Sigmoid colon (tissue), 7 donors: ENCODE results near the gene SNTB2. TPM values are rescaled to one million over a fixed set of nuclear protein-coding genes. Genes with fewer than 3 reads are reported as not detected.

Experiments
- DNase-seq: peaks from one replicate; pipeline ENCODE4 v3.0.0-alpha.2; 2019
- H3K27ac ChIP-seq, 4 donors: fragments of 200-600 bp; sonication (generic); one replicate each; pipeline ENCODE4 v1.5.1; 2016 to 2019; ENCODE audit warnings: mild to moderate bottlenecking in 1 of 4
- H3K27me3 ChIP-seq, 3 donors: fragments of 200-600 bp; sonication (generic); one replicate each; pipeline ENCODE4 v1.5.1; 2019; ENCODE audit warnings: mild to moderate bottlenecking in 1 of 3
- H3K36me3 ChIP-seq, 4 donors: fragments of 200-600 bp; sonication (generic); one replicate each; pipeline ENCODE4 v1.5.1; 2016 to 2019
- H3K4me1 ChIP-seq, 4 donors: fragments of 200-600 bp; sonication (generic); one replicate each; pipeline ENCODE4 v1.5.1; 2017 to 2019
- H3K4me3 ChIP-seq, 4 donors: fragments of 200-600 bp; sonication (generic); one replicate each; pipeline ENCODE4 v1.5.1; 2017 to 2019; ENCODE audit warnings: mild to moderate bottlenecking in 2 of 4, moderate library complexity in 1 of 4
- H3K9me3 ChIP-seq, 4 donors: fragments of 200-600 bp in 3 of 4; sonication (generic) in 3 of 4; one replicate each; pipeline versions ENCODE4 v1.5.1 to v1.6.1; 2013 to 2019
- EP300 ChIP-seq, 4 donors: sonication (generic); formaldehyde crosslinking; IDR thresholded peaks; one replicate each; pipeline ENCODE4 v1.6.1; 2017; ENCODE audit warnings: antibody characterized with exemption in 4 of 4
- POLR2A ChIP-seq, 2 donors: fragments of 450-650 bp; IDR thresholded peaks; one replicate each; pipeline ENCODE4 v1.6.1; 2016; ENCODE audit warnings: antibody characterized with exemption in 2 of 2, mild to moderate bottlenecking in 2 of 2, moderate library complexity in 2 of 2
- POLR2AphosphoS5 ChIP-seq, 4 donors: sonication (generic); formaldehyde crosslinking; IDR thresholded peaks; one replicate each; pipeline ENCODE4 v1.6.1; 2017; ENCODE audit warnings: antibody characterized with exemption in 4 of 4
- WGBS, 2 donors: extraction: QIAGEN DNeasy Blood & Tissue Kit; methylation state at CpG; one replicate each; pipeline ENCODE4 v1.1.7; 2013; 5-methylcytosine and 5-hydroxymethylcytosine counted together
- intact Hi-C: fragments of 100-400 bp; cut with DNase I; formaldehyde crosslinking; loops from one replicate; pipeline ENCODE4 v1.15.1; 2023
- polyA plus RNA-seq, 3 donors: library from polyadenylated mRNA; stranded (reverse); fragments of 200-250 nt; gene quantifications; one replicate each; pipeline ENCODE4 v1.2.3, GENCODE V29; 2013
- total RNA-seq, 4 donors: library from RNA; depleted of rRNA; stranded (reverse); fragments of >200 nt; gene quantifications; one replicate each; pipeline ENCODE4 v1.1.0, GENCODE V29; 2016
- TF ChIP-seq, protein P1 (sequence below), 4 experiments: fragments of 450-650 bp in 3 of 4; fragments of 200-600 bp in 1 of 4; IDR thresholded peaks; one replicate each; pipeline ENCODE4 v1.5.1; 2016 to 2019; ENCODE audit warnings: antibody characterized with exemption in 4 of 4, mild to moderate bottlenecking in 3 of 4, moderate library complexity in 2 of 4
- donor health status: healthy with polysubstance abuse.
- donor health status: Bipolar disorder and iron deficiency.
- donor health status: healthy.

SNTB2 gene
- total and polyA plus RNA-seq, 7 donors, result 4.2 to 38.2 (median 23.2) TPM

DNA sequence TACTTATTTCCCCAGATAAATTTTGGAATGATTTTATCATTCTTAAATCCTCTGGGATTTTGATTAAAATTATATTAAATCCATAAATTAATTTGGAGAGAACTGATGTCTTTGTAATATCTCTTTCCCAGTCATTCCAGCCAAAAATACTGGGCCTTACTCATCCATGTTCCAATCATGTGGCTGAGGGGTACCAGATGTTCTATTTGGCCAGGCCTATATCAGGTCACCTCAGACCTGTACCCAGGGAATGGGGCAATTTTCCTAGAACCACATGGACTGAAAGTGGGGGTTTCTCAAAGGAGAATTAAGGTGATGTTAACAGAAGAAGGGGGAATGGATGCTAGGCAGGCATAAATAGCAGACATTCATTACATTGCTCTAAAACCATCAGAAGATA is 7.5 kb downstream of the SNTB2 start:
- Histone ChIP-seq H3K9me3 (no peaks in the 10 kb centered on the region), H3K4me3 (no peak overlapping the region), H3K27me3 (no peaks in the 10 kb centered on the region), H3K4me1 (peaks cover 0 to 45% (median 30%) of the 10 kb centered on the region in 4 donors), H3K27ac (peak overlapping the region in 2 of 4 donors; percentile 6 to 33), H3K36me3 (no peaks in the 10 kb centered on the region)
- TF ChIP-seq POLR2AphosphoS5 (IDR thresholded peaks at IDR 0.05), result peak in 1 of 4 donors; percentile 38
- TF ChIP-seq, protein P1, sequence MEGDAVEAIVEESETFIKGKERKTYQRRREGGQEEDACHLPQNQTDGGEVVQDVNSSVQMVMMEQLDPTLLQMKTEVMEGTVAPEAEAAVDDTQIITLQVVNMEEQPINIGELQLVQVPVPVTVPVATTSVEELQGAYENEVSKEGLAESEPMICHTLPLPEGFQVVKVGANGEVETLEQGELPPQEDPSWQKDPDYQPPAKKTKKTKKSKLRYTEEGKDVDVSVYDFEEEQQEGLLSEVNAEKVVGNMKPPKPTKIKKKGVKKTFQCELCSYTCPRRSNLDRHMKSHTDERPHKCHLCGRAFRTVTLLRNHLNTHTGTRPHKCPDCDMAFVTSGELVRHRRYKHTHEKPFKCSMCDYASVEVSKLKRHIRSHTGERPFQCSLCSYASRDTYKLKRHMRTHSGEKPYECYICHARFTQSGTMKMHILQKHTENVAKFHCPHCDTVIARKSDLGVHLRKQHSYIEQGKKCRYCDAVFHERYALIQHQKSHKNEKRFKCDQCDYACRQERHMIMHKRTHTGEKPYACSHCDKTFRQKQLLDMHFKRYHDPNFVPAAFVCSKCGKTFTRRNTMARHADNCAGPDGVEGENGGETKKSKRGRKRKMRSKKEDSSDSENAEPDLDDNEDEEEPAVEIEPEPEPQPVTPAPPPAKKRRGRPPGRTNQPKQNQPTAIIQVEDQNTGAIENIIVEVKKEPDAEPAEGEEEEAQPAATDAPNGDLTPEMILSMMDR (IDR thresholded peaks at IDR 0.05), result no peak
- intact Hi-C loops, result no loop called here
- peak; percentile 61 for DNase-seq

DNA sequence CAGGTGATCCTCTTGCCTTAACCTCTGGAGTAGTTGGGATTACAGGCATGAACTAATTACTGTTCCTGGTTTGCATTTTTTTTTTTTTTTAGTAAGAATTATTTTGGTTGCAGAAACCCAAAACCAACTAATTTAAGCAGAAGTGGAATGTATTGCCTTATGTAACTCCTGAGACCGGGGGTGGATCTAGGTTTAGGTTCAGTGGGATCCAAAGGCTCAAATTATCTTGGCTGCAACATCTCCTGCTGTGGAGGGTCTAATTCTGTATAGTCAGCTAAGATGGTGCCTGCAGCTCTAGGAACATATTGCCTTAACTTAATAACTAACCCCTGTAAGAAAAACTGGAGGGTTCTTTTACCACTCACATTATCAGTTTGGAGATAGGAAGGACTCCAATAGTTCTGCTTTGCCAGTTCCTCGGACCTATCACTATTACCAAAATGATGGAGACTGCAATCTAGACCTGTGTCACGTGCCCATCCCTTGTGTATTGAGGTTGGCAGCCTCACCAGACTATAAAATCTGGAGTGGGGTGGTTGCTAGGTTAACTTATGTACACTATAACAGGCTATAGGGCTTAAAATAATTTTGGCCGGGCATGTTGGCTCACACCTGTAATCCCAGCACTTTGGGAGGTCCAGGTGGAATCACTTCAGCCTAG is 8.5 kb downstream of the SNTB2 start:
- no peak overlapping the region for H3K27ac ChIP-seq
- intact Hi-C loops, result no loop called here
- no peak overlapping the region for H3K4me3 ChIP-seq
- no peaks in the 10 kb centered on the region for H3K27me3 ChIP-seq
- no peaks in the 10 kb centered on the region for H3K9me3 ChIP-seq
- DNase-seq, result no peak
- peaks cover 0 to 35% (median 25%) of the 10 kb centered on the region in 4 donors for H3K4me1 ChIP-seq
- H3K36me3 ChIP-seq, result no peaks in the 10 kb centered on the region
- 42 to 79% methylated on average over 4 of the region's 4 CpGs for WGBS, 2 donors
- TF ChIP-seq POLR2AphosphoS5 (IDR thresholded peaks at IDR 0.05), result no peak
- no peak for TF ChIP-seq POLR2A (IDR thresholded peaks at IDR 0.05)
- no peak for TF ChIP-seq EP300 (IDR thresholded peaks at IDR 0.05)
- TF ChIP-seq, protein P1 (IDR thresholded peaks at IDR 0.05), result no peak

DNA sequence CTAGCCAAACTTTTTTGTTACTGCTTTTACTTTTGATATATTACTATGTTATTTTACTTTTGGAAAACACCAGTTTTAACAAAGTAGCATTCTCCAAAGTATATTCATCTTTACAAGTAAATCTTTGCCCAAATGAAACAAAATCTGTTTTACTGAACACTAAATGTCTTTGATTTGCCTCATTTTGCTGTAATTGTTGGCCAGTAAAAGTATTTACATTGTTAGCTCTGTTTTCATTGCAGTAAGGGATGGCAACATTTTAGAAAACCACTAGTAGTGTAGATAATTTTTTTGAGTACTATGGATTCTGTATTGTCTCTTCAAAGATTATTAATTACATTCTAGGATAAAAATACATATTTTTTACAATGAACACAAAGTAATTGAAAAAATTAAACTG is 10.6 kb downstream of the SNTB2 start:
- Histone ChIP-seq H3K27ac (no peak overlapping the region), H3K4me3 (no peak overlapping the region), H3K9me3 (no peaks in the 10 kb centered on the region), H3K27me3 (no peaks in the 10 kb centered on the region), H3K4me1 (peaks cover 0 to 36% (median 24%) of the 10 kb centered on the region in 4 donors), H3K36me3 (no peaks in the 10 kb centered on the region)
- intact Hi-C loops, result no loop called here
- TF ChIP-seq POLR2AphosphoS5 (IDR thresholded peaks at IDR 0.05) (no peak), POLR2A (IDR thresholded peaks at IDR 0.05) (no peak)
- TF ChIP-seq, protein P1 (IDR thresholded peaks at IDR 0.05), result no peak
- DNase-seq, result no peak

DNA sequence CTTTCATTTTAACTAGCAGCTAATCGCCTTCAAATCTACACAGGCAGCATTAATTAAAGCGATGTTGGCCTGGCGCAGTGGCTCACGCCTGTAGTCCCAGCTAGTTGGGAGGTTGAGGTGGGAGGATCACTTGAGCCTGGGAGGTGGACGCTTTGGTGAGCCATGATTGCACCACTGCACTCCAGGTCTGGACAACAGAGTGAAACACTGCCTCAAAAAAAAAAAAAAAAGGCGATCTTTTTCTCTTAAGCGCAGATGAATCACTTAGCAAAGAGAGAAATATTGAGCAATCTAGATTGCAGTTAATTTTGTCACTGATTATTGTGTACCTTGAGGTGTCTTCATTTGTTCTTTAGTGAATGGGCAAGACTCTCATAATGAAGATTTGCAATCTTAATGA is 12.4 kb downstream of the SNTB2 start:
- Histone ChIP-seq H3K9me3 (no peaks in the 10 kb centered on the region), H3K4me3 (no peak overlapping the region), H3K27ac (no peak overlapping the region), H3K27me3 (no peaks in the 10 kb centered on the region), H3K36me3 (no peaks in the 10 kb centered on the region), H3K4me1 (peaks cover 0 to 30% (median 16%) of the 10 kb centered on the region in 4 donors)
- intact Hi-C loops, result no loop called here
- WGBS, 2 donors, result 93 to 97% methylated on average over 7 of the region's 7 CpGs
- TF ChIP-seq POLR2A (IDR thresholded peaks at IDR 0.05) (no peak), POLR2AphosphoS5 (IDR thresholded peaks at IDR 0.05) (no peak), EP300 (IDR thresholded peaks at IDR 0.05) (no peak)
- TF ChIP-seq, protein P1 (IDR thresholded peaks at IDR 0.05), result no peak
- peak; percentile 83 for DNase-seq

DNA sequence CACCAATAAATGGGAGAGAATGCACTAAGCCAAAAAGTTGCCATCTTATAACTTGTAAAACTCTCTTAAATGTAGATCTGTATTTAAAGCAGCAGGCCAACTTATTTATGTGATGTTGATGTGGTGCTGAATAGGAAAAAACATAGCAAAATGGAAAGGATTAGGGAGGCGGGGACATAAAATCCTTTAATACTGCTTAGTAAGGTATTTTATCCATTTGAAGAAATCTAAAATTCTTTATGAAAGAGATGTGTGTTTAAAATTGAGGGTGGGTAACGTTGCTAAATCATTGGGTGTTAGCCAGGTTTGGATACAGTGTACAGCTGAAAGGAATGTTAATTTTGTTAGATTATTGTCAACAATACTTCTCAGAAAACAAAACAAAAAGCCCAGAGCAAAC is 14.3 kb downstream of the SNTB2 start:
- Histone ChIP-seq H3K4me3 (no peak overlapping the region), H3K27me3 (no peaks in the 10 kb centered on the region), H3K4me1 (peaks cover 0 to 34% (median 24%) of the 10 kb centered on the region in 4 donors), H3K9me3 (no peaks in the 10 kb centered on the region), H3K36me3 (no peaks in the 10 kb centered on the region), H3K27ac (peak overlapping the region in 1 of 4 donors; percentile 22)
- DNase-seq, result no peak
- WGBS, 2 donors, result 49 to 77% methylated on average over 2 of the region's 2 CpGs
- TF ChIP-seq, protein P1 (IDR thresholded peaks at IDR 0.05), result no peak
- no peak for TF ChIP-seq POLR2AphosphoS5 (IDR thresholded peaks at IDR 0.05)
- no peak for TF ChIP-seq EP300 (IDR thresholded peaks at IDR 0.05)
- no peak for TF ChIP-seq POLR2A (IDR thresholded peaks at IDR 0.05)
- intact Hi-C loops, result no loop called here
